HepG2 (cell line): ENCODE data around the gene OGFR. TPM values are rescaled to one million over a fixed set of nuclear protein-coding genes. Genes with fewer than 3 reads are reported as not detected.

Source experiments
- ATAC-seq: fragments of 200-7000 bp; cut with Tn5 transposase; 3 replicates; pipeline ENCODE4 v1.9.1; 2020; ENCODE audit warnings: mild to moderate bottlenecking, moderate library complexity
- BruUV-seq: library from RNA; stranded (reverse); fragments of 400-500 nt; replicated peaks from 2 replicates; lab custom pipeline; 2021; lab: Mats Ljungman, UMichigan
- CTCF ChIA-PET: fragments of 300-600 bp; formaldehyde crosslinking; extraction: SDS; loops from one replicate; lab custom pipeline; 2021; ENCODE audit warnings: low total read pairs, inconsistent platforms, low intra/inter-chr PET ratio; lab: Yijun Ruan, JAX
- POLR2A ChIA-PET: fragments of 350-600 bp; sonication (Branson Sonifier 250); formaldehyde crosslinking; loops from one replicate; lab custom pipeline; 2020; ENCODE audit warnings: antibody characterized with exemption, inconsistent platforms; lab: Yijun Ruan, JAX
- DNase-seq: peaks from one replicate; pipeline ENCODE4 v3.0.0-alpha.2; 2015; ENCODE audit warnings: low spot score
- FAIRE-seq: peaks from 3 replicates; lab custom pipeline; 2011; peaks lifted over from hg19 to GRCh38; lab: Jason Lieb, UNC
- H2AFZ ChIP-seq: one replicate; pipeline ENCODE4 v1.6.1; 2011; ENCODE audit warnings: low read length, inconsistent platforms
- H3K27ac ChIP-seq: fragments of 300-600 bp; 3 replicates; pipeline ENCODE4 v1.8.0; 2011; ENCODE audit warnings: mixed run types, mild to moderate bottlenecking, mixed read lengths, low read length, inconsistent platforms; ENCODE audit not compliant: insufficient read depth; ENCODE audit errors: extremely low read length
- H3K27me3 ChIP-seq, 2 experiments: fragments of 200-600 bp in 1 of 2; 2 replicates in 1 of 2; 3 replicates in 1 of 2; pipeline versions ENCODE4 v1.6.0 to v1.8.0; 2011; ENCODE audit warnings: low read length in 2 of 2, mild to moderate bottlenecking in 2 of 2, moderate library complexity in 2 of 2, inconsistent platforms in 1 of 2; ENCODE audit not compliant: insufficient read depth in 2 of 2, control insufficient read depth in 1 of 2
- H3K36me3 ChIP-seq, 2 experiments: fragments of 200-600 bp in 1 of 2; replicated peaks in 1 of 2; 2 replicates in 1 of 2; 3 replicates in 1 of 2; pipeline versions ENCODE4 v1.5.1 to v1.8.0; 2011; ENCODE audit warnings: low read length in 2 of 2, inconsistent platforms in 1 of 2; ENCODE audit not compliant: insufficient read depth in 2 of 2, control insufficient read depth in 1 of 2
- H3K4me1 ChIP-seq: 2 replicates; pipeline ENCODE4 v1.5.1; 2012; ENCODE audit warnings: low read length, inconsistent platforms; ENCODE audit not compliant: insufficient read depth
- H3K4me2 ChIP-seq: 2 replicates; pipeline ENCODE4 v1.6.0; 2011; ENCODE audit warnings: low read depth, low read length, inconsistent platforms
- H3K4me3 ChIP-seq, 3 experiments: fragments of 200-600 bp in 1 of 3; sonication (generic), shearing (Covaris generic) in 1 of 3; replicated peaks in 1 of 3; 2 replicates each; pipeline ENCODE4 v1.5.1; 2011 to 2016; ENCODE audit warnings: low read length in 3 of 3, inconsistent platforms in 2 of 3, low read depth in 2 of 3, mild to moderate bottlenecking in 2 of 3, control low read depth in 1 of 3, mixed read lengths in 1 of 3; ENCODE audit not compliant: insufficient read depth in 1 of 3
- H3K79me2 ChIP-seq: one replicate; pipeline ENCODE4 v1.6.1; 2011; ENCODE audit warnings: low read length, inconsistent platforms; ENCODE audit not compliant: insufficient read depth
- H3K9ac ChIP-seq: 2 replicates; pipeline ENCODE4 v1.6.0; 2011; ENCODE audit warnings: mild to moderate bottlenecking, low read depth, low read length, inconsistent platforms; ENCODE audit not compliant: insufficient read depth
- H3K9me3 ChIP-seq: 2 replicates; pipeline ENCODE4 v1.5.1; 2012; ENCODE audit warnings: mild to moderate bottlenecking, low read length
- H4K20me1 ChIP-seq: 2 replicates; pipeline ENCODE4 v1.6.0; 2011; ENCODE audit warnings: inconsistent platforms, mild to moderate bottlenecking, low read length, moderate library complexity; ENCODE audit not compliant: insufficient read depth
- AFF4 ChIP-seq: sonication (generic); formaldehyde crosslinking; IDR thresholded peaks from 2 replicates; pipeline ENCODE4 v1.4.0; 2020; ENCODE audit warnings: missing genetic modification reagents
- CSRNP1 ChIP-seq: sonication (generic); formaldehyde crosslinking; IDR thresholded peaks from 2 replicates; pipeline ENCODE4 v1.8.1; 2023; ENCODE audit warnings: mild to moderate bottlenecking, missing genetic modification reagents
- DNMT3B ChIP-seq: conservative IDR thresholded peaks from 2 replicates; pipeline ENCODE4 v1.6.1; 2016; ENCODE audit warnings: missing biosample characterization, control low read depth
- JARID2 ChIP-seq: sonication (generic); formaldehyde crosslinking; IDR thresholded peaks from 2 replicates; pipeline ENCODE4 v1.8.1; 2023; ENCODE audit warnings: missing genetic modification reagents, inconsistent platforms; ENCODE audit not compliant: insufficient replicate concordance
- NCOA2 ChIP-seq: sonication (generic); formaldehyde crosslinking; IDR thresholded peaks from 2 replicates; pipeline ENCODE4 v1.8.0; 2022; ENCODE audit warnings: inconsistent platforms
- POLR2G ChIP-seq: fragments of 200-400 bp; formaldehyde crosslinking; IDR thresholded peaks from 2 replicates; pipeline ENCODE4 v1.6.1; 2018; ENCODE audit warnings: mild to moderate bottlenecking, low read depth, low read length, moderate library complexity
- RBFOX2 ChIP-seq: fragments of 200-400 bp; formaldehyde crosslinking; IDR thresholded peaks from 2 replicates; pipeline ENCODE4 v1.6.1; 2017; ENCODE audit warnings: low read depth, mild to moderate bottlenecking, low read length
- RBM22 ChIP-seq: fragments of 200-400 bp; formaldehyde crosslinking; optimal IDR thresholded peaks from 2 replicates; pipeline ENCODE3; 2017; ENCODE audit warnings: mild to moderate bottlenecking, low read length, moderate library complexity
- SNAPC2 ChIP-seq: sonication (generic); formaldehyde crosslinking; IDR thresholded peaks from 2 replicates; pipeline ENCODE4 v1.8.1; 2022; ENCODE audit warnings: mild to moderate bottlenecking, missing genetic modification reagents
- SP1 ChIP-seq, 2 experiments: fragments of 450-650 bp in 1 of 2; sonication (generic) in 1 of 2; formaldehyde crosslinking in 1 of 2; IDR thresholded peaks; 2 replicates each; pipeline versions ENCODE4 v1.4.0 to v1.6.1; 2016 to 2020; ENCODE audit warnings: missing genetic modification reagents in 1 of 2
- XBP1 ChIP-seq: sonication (generic); formaldehyde crosslinking; IDR thresholded peaks from 2 replicates; pipeline ENCODE4 v1.5.0; 2020; ENCODE audit warnings: missing genetic modification reagents
- ZMAT3 ChIP-seq: sonication (generic); formaldehyde crosslinking; conservative IDR thresholded peaks from 2 replicates; pipeline ENCODE4 v1.7.0; 2021; ENCODE audit warnings: missing genetic modification reagents
- ZNF234 ChIP-seq: sonication (generic); formaldehyde crosslinking; conservative IDR thresholded peaks from 2 replicates; pipeline ENCODE4 v1.5.1; 2020; ENCODE audit warnings: mild to moderate bottlenecking, missing genetic modification reagents
- ZNF256 ChIP-seq: sonication (generic); formaldehyde crosslinking; conservative IDR thresholded peaks from 2 replicates; pipeline ENCODE4 v1.4.0; 2020; ENCODE audit warnings: missing genetic modification reagents
- ZNF556 ChIP-seq: sonication (generic); formaldehyde crosslinking; IDR thresholded peaks from 2 replicates; pipeline ENCODE4 v1.4.0; 2020; ENCODE audit warnings: mild to moderate bottlenecking, missing genetic modification reagents, borderline replicate concordance
- ZNF629 ChIP-seq: sonication (generic); formaldehyde crosslinking; conservative IDR thresholded peaks from 2 replicates; pipeline ENCODE4 v1.5.0; 2020; ENCODE audit warnings: missing genetic modification reagents
- ZNF776 ChIP-seq: sonication (generic); formaldehyde crosslinking; IDR thresholded peaks from 2 replicates; pipeline ENCODE4 v1.4.0; 2020; ENCODE audit warnings: mild to moderate bottlenecking, missing genetic modification reagents
- ZSCAN20 ChIP-seq: sonication (generic); formaldehyde crosslinking; IDR thresholded peaks from 2 replicates; pipeline ENCODE4 v1.4.0; 2020; ENCODE audit warnings: missing genetic modification reagents, mild to moderate bottlenecking, borderline replicate concordance
- WGBS: methylation state at CpG from one replicate; pipeline ENCODE4 v1.1.6; 2017; ENCODE audit warnings: low lambda C conversion rate; 5-methylcytosine and 5-hydroxymethylcytosine counted together
- in situ Hi-C: cut with HindIII; loops from 2 replicates; pipeline ENCODE4 v1.10.0; 2017; ENCODE audit warnings: low pct_unique_long_range_greater_than_20kb; ENCODE audit not compliant: extremely low pct_ligation_motif_present
- intact Hi-C: fragments of 100-400 bp; cut with micrococcal nuclease; formaldehyde crosslinking; loops from one replicate; pipeline ENCODE4 v1.10.0; 2022; ENCODE audit not compliant: unreplicated experiment
- polyA plus RNA-seq, 8 experiments: library from polyadenylated mRNA; depleted of rRNA in 3 of 8; stranded (reverse) in 7 of 8; unstranded in 1 of 8; fragments of >200 nt; fragmentation: Illumina TruSeq in 4 of 8; extraction: Trizol in 4 of 8; gene quantifications; 2 replicates each; pipeline versions ENCODE4 v1.2.1 to v1.2.3, GENCODE V29; 2011 to 2016; ENCODE audit warnings: low read depth in 4 of 8, missing spikeins in 1 of 8, mixed read lengths in 1 of 8; ENCODE audit not compliant: insufficient read depth in 1 of 8
- total RNA-seq, 5 experiments: library from RNA; depleted of rRNA; stranded (reverse); fragments of >200 nt; fragmentation: Illumina TruSeq; extraction: Trizol; gene quantifications; 2 replicates each; pipeline ENCODE4 v1.2.3, GENCODE V29; 2016; ENCODE audit warnings: low read depth in 1 of 5
- TF ChIP-seq, protein P1 (sequence below): IDR thresholded peaks from 2 replicates; pipeline ENCODE4 v1.6.1; 2018; ENCODE audit warnings: missing genetic modification reagents, mild to moderate bottlenecking, missing compliant biosample characterization

OGFR gene
- total and polyA plus RNA-seq, 2 of the 13 experiments (the other 11 are each of a cell fraction or from before 2014, with no cell fraction given): 47.7 to 81.8 TPM

DNA sequence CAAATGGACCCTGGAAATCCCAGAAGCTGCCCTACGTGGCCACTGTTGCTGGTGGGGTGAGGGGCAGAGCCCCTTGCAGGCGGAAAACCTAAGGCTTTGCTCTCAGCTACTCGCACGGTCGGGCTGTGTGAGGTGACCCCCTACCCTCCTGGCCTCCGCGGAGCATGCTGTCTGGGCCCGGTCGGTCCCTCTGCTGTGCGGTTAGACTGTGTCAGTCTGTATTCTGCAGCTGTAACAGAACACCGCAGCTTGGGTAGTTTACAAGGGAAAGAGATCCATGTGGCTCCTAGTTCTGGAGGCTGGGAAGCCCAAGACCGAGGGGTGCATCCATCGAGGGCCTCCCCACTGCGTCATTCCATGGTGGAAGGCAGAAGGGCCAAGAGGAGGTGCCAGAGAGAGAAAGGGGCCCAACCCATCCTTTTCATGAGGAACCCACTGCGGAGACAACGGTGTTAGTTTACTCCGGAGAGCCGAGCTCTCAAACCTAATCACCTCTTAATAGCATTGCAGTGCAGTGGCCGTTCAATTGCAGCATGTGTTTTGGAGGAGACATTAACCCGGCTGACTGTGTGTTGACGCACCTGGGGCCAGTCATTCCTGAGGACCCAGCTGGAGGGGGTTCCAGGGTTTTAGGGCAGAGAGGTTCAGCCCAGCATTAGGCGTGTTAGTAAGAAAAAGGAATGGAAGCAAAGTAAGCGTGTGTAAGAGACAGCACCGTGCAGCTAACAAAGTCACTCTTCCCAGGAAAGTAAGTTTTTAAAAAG lies 30.5 kb downstream of the OGFR start:
- intact Hi-C loops (no loop called here), in situ Hi-C loops (no loop called here)
- ATAC-seq (no peak), DNase-seq (no peak), FAIRE-seq (no peak)
- Histone ChIP-seq H3K9me3 (no peaks in the 10 kb centered on the region), H3K9ac (no peak overlapping the region), H2AFZ (no peak overlapping the region), H4K20me1 (no peaks in the 10 kb centered on the region), H3K27ac (no peak overlapping the region), H3K79me2 (no peaks in the 10 kb centered on the region), H3K27me3 (no peaks in the 10 kb centered on the region), H3K4me1 (peaks cover 29% of the 10 kb centered on the region), H3K36me3 (peaks cover 10 to 17% of the 10 kb centered on the region in 2 experiments; a peak in 4 of 5 replicates), H3K4me2 (no peak overlapping the region), H3K4me3 (no peak overlapping the region)
- CTCF ChIA-PET: no interaction called here
- no TSS peak for BruUV-seq
- POLR2A ChIA-PET: no interaction called here
- WGBS: 94% methylated on average over 24 of the region's 24 CpGs
- TF ChIP-seq ZNF234 (CRISPR knock-in tag) (0 out of 2 replicates have a peak, but pooled peaks have one; percentile 25), ZNF256 (CRISPR knock-in tag) (no peak), ZNF776 (CRISPR knock-in tag) (no peak), RBFOX2 (no peak), POLR2G (peak; percentile 39; the same call in 1 of the 2 replicates), XBP1 (CRISPR knock-in tag) (no peak), AFF4 (no peak), ZMAT3 (CRISPR knock-in tag) (no peak), SNAPC2 (CRISPR knock-in tag) (no peak), DNMT3B (CRISPR knock-in tag) (no peak), ZSCAN20 (no peak), ZNF556 (CRISPR knock-in tag) (no peak), RBM22 (peak; percentile 68), ZNF629 (CRISPR knock-in tag) (no peak), SP1 (IDR thresholded peaks at IDR 0.05) (no peak), SP1 (CRISPR knock-in tag; IDR thresholded peaks at IDR 0.05) (no peak), NCOA2 (CRISPR knock-in tag) (no peak), CSRNP1 (CRISPR knock-in tag) (no peak), JARID2 (CRISPR knock-in tag) (no peak)
- TF ChIP-seq, protein P1, sequence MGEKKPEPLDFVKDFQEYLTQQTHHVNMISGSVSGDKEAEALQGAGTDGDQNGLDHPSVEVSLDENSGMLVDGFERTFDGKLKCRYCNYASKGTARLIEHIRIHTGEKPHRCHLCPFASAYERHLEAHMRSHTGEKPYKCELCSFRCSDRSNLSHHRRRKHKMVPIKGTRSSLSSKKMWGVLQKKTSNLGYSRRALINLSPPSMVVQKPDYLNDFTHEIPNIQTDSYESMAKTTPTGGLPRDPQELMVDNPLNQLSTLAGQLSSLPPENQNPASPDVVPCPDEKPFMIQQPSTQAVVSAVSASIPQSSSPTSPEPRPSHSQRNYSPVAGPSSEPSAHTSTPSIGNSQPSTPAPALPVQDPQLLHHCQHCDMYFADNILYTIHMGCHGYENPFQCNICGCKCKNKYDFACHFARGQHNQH (CRISPR knock-in tag): no peak
